OCI-LY7 (cell line): ENCODE measurements around the gene HIVEP3. TPM values are rescaled to one million over a fixed set of nuclear protein-coding genes. Genes with fewer than 3 reads are reported as not detected.

Experiments used
- BruUV-seq: library from RNA; stranded (reverse); fragments of 400-500 nt; replicated peaks from 2 replicates; lab custom pipeline; 2021; lab: Mats Ljungman, UMichigan
- CTCF ChIA-PET: fragments of 300-600 bp; sonication (Branson Sonifier 250); formaldehyde crosslinking; loops from one replicate; lab custom pipeline; 2022; ENCODE audit warnings: antibody characterized with exemption; ENCODE audit not compliant: unreplicated experiment; lab: Charles Lee
- POLR2A ChIA-PET: fragments of 300-600 bp; sonication (Branson Sonifier 250); formaldehyde crosslinking; loops from one replicate; lab custom pipeline; 2022; ENCODE audit warnings: antibody characterized with exemption; lab: Charles Lee
- DNase-seq: peaks from one replicate; pipeline ENCODE4 v3.0.0-alpha.2; 2015; ENCODE audit warnings: low spot score
- H2AFZ ChIP-seq: fragments of 200-600 bp; sonication (generic), shearing (Covaris generic); 2 replicates; pipeline ENCODE4 v1.6.1; 2014; ENCODE audit warnings: mild to moderate bottlenecking, antibody characterized with exemption, low read length, moderate library complexity
- H3K27ac ChIP-seq: fragments of 200-600 bp; sonication (generic); 2 replicates; pipeline ENCODE4 v1.5.1; 2014; ENCODE audit warnings: mixed run types, low read depth, mild to moderate bottlenecking, moderate library complexity, low read length, inconsistent platforms; ENCODE audit not compliant: poor library complexity, severe bottlenecking
- H3K36me3 ChIP-seq: fragments of 200-600 bp; sonication (generic); 2 replicates; pipeline ENCODE4 v1.6.1; 2014; ENCODE audit warnings: mild to moderate bottlenecking, antibody characterized with exemption, low read length, moderate library complexity, mixed read lengths; ENCODE audit not compliant: insufficient read depth
- H3K4me1 ChIP-seq: fragments of 200-600 bp; sonication (generic); 2 replicates; pipeline ENCODE4 v1.5.1; 2014; ENCODE audit warnings: mild to moderate bottlenecking, low read length; ENCODE audit not compliant: insufficient read depth, poor library complexity, severe bottlenecking
- H3K4me2 ChIP-seq: fragments of 200-600 bp; sonication (generic); 2 replicates; pipeline ENCODE4 v1.6.1; 2014; ENCODE audit warnings: mild to moderate bottlenecking, low read length
- H3K4me3 ChIP-seq: fragments of 200-600 bp; sonication (generic); 2 replicates; pipeline ENCODE4 v1.5.1; 2014; ENCODE audit warnings: mild to moderate bottlenecking, low read depth, low read length; ENCODE audit not compliant: poor library complexity, severe bottlenecking
- H3K79me2 ChIP-seq: fragments of 200-600 bp; sonication (generic); 2 replicates; pipeline ENCODE4 v1.6.1; 2016; ENCODE audit warnings: low read depth, mild to moderate bottlenecking, low read length, moderate library complexity, mixed read lengths; ENCODE audit not compliant: insufficient read depth
- H3K9me2 ChIP-seq: fragments of 200-600 bp; sonication (generic); 2 replicates; pipeline ENCODE4 v1.6.1; 2016; ENCODE audit warnings: mild to moderate bottlenecking, low read length, mixed read lengths; ENCODE audit not compliant: insufficient read depth
- H3K9me3 ChIP-seq: fragments of 200-600 bp; sonication (generic); 2 replicates; pipeline ENCODE4 v1.6.1; 2014; ENCODE audit warnings: mild to moderate bottlenecking, mixed run types, low read length, mixed read lengths
- H4K20me1 ChIP-seq: fragments of 200-600 bp; sonication (generic); 2 replicates; pipeline ENCODE4 v1.6.1; 2014; ENCODE audit warnings: mild to moderate bottlenecking, antibody characterized with exemption, low read length, moderate library complexity, mixed read lengths; ENCODE audit not compliant: insufficient read depth
- EZH2phosphoT487 ChIP-seq: fragments of 200-600 bp; sonication (generic); IDR thresholded peaks from 2 replicates; pipeline ENCODE4 v1.6.1; 2018; ENCODE audit warnings: low read depth, borderline replicate concordance, mild to moderate bottlenecking, mixed run types, antibody characterized with exemption, low read length, moderate library complexity, mixed read lengths
- intact Hi-C: fragments of 100-400 bp; cut with micrococcal nuclease; formaldehyde crosslinking; loops from one replicate; pipeline ENCODE4 v1.10.0; 2022; ENCODE audit not compliant: unreplicated experiment
- total RNA-seq, 2 experiments: library from RNA; depleted of rRNA in 1 of 2; stranded (reverse); fragments of >200 nt in 1 of 2; shearing (Covaris generic) in 1 of 2; gene quantifications; 2 replicates each; pipeline ENCODE4 v1.2.3, GENCODE V29; 2014 to 2022
- TF ChIP-seq, protein P1 (sequence below): fragments of 200-600 bp; sonication (generic); conservative IDR thresholded peaks from 2 replicates; pipeline ENCODE4 v1.5.1; 2014; ENCODE audit warnings: mild to moderate bottlenecking, antibody characterized with exemption, low read length, moderate library complexity, mixed read lengths

Gene HIVEP3
- total RNA-seq, 2 experiments from 2014 or later: 0.53 to 0.60 TPM

DNA sequence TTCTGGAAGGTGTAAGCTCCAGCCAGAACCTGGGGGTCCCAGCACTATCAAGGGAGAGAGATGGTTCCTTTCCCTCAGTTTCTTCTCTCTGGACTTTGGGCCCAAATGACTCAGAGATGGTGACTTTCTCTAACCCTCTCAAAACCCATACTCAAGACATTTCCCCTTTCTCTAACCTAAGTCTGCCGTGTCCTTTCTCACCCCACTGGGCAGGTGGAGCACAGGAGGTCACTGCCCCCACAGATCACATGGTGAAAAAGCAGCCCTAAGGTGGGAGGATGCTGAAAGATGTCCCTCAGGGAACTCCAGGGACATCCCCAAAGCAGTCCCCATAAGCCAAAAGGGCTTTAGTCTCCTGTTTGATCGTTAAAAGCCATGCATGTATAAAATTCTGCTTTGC lies 173.7 kb downstream of the HIVEP3 start:
- no peaks in the 10 kb centered on the region for H3K9me2 ChIP-seq
- CTCF ChIA-PET: no interaction called here

DNA sequence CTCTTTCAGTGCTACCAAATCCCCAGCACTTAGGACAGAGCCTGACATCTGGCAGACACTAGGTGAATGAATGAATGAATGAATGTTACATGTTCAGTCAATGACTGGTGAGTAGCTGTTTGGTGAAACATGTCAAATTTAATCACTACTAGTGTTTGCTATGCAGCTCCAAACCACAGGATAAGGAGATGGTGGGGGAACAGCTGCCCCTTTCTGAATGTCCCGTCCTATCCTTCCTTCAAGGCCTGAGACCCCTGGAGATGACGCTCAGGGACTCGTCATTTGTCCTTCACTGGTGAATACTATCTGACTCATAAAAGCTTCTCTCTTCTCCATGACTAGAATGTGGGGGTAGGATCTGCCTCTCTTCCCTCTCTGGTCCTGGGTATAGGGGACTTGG lies 175.4 kb downstream of the HIVEP3 start:
- no peaks in the 10 kb centered on the region for H3K36me3 ChIP-seq
- TF ChIP-seq EZH2phosphoT487: no peak
- TF ChIP-seq, protein P1, sequence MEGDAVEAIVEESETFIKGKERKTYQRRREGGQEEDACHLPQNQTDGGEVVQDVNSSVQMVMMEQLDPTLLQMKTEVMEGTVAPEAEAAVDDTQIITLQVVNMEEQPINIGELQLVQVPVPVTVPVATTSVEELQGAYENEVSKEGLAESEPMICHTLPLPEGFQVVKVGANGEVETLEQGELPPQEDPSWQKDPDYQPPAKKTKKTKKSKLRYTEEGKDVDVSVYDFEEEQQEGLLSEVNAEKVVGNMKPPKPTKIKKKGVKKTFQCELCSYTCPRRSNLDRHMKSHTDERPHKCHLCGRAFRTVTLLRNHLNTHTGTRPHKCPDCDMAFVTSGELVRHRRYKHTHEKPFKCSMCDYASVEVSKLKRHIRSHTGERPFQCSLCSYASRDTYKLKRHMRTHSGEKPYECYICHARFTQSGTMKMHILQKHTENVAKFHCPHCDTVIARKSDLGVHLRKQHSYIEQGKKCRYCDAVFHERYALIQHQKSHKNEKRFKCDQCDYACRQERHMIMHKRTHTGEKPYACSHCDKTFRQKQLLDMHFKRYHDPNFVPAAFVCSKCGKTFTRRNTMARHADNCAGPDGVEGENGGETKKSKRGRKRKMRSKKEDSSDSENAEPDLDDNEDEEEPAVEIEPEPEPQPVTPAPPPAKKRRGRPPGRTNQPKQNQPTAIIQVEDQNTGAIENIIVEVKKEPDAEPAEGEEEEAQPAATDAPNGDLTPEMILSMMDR: no peak

More for the DNA sequence above, 173.7 kb downstream of the HIVEP3 start:
- H4K20me1 ChIP-seq: no peaks in the 10 kb centered on the region
- H3K79me2 ChIP-seq: no peaks in the 10 kb centered on the region
- TF ChIP-seq, protein P1: no peak
- TF ChIP-seq EZH2phosphoT487: no peak
- POLR2A ChIA-PET: no interaction called here
- no peaks in the 10 kb centered on the region for H3K36me3 ChIP-seq
- BruUV-seq: no TSS peak
- no peaks in the 10 kb centered on the region for H3K9me3 ChIP-seq
- no peak overlapping the region for H3K27ac ChIP-seq
- no peak overlapping the region for H3K4me3 ChIP-seq
- no peak overlapping the region for H3K4me2 ChIP-seq
- intact Hi-C loops: no loop called here
- H3K4me1 ChIP-seq: peaks cover 16% of the 10 kb centered on the region
- H2AFZ ChIP-seq: no peak overlapping the region
- DNase-seq: no peak

DNA sequence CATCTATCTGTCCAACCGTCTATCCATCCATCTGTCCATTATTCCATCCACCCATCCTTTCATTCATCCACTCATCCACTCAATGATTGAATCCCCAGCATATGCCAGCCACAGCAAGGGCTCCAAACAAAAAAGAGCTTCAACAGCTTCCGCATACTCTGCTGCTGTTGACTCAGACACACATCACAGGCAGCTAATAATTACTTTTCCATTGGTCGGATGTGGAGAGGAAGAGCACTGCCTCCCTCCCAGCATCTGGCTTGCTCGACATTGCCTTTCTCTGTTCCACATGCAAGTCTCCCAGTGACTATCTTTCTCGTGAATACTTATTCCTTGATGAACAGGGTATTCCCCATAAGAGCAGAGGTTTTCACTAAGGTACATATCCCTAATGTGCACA lies 176.5 kb downstream of the HIVEP3 start:
- TF ChIP-seq, protein P1: no peak
- TF ChIP-seq EZH2phosphoT487: no peak
- Histone ChIP-seq H3K79me2 (no peaks in the 10 kb centered on the region), H4K20me1 (no peaks in the 10 kb centered on the region), H3K4me3 (no peak overlapping the region), H2AFZ (no peak overlapping the region), H3K36me3 (no peaks in the 10 kb centered on the region), H3K9me2 (no peaks in the 10 kb centered on the region), H3K27ac (no peak overlapping the region), H3K4me2 (no peak overlapping the region), H3K4me1 (peaks cover 9% of the 10 kb centered on the region), H3K9me3 (no peaks in the 10 kb centered on the region)
- BruUV-seq: no TSS peak
- no peak for DNase-seq
- POLR2A ChIA-PET: no interaction called here
- intact Hi-C loops: no loop called here
- CTCF ChIA-PET: no interaction called here

More for the DNA sequence above, 175.4 kb downstream of the HIVEP3 start:
- Histone ChIP-seq H3K9me2 (no peaks in the 10 kb centered on the region), H3K4me2 (no peak overlapping the region), H3K4me1 (peaks cover 9% of the 10 kb centered on the region), H3K79me2 (no peaks in the 10 kb centered on the region), H3K4me3 (no peak overlapping the region), H3K27ac (no peak overlapping the region), H4K20me1 (no peaks in the 10 kb centered on the region), H2AFZ (no peak overlapping the region), H3K9me3 (no peaks in the 10 kb centered on the region)
- CTCF ChIA-PET: no interaction called here
- BruUV-seq: no TSS peak
- no peak for DNase-seq
- intact Hi-C loops: no loop called here
- POLR2A ChIA-PET: interaction anchor here (0.5 kb wide), 1 partner anchor 1927 kb away, joined by 3 read pairs; no protein-coding TSS in a partner anchor
